Loucy (cell line): ENCODE results near the gene KCNMA1.

Experiments used
- H2AFZ ChIP-seq: fragments of 200-600 bp; sonication (generic); 2 replicates; pipeline ENCODE4 v1.6.0; 2016; ENCODE audit warnings: antibody characterized with exemption, mild to moderate bottlenecking, low read length, moderate library complexity
- H3F3A ChIP-seq: fragments of 200-600 bp; 2 replicates; pipeline ENCODE4 v1.6.0; 2016; ENCODE audit warnings: antibody characterized with exemption, low read depth, mild to moderate bottlenecking
- H3K27me3 ChIP-seq: fragments of 200-600 bp; sonication (generic); 2 replicates; pipeline ENCODE4 v1.6.1; 2014; ENCODE audit warnings: low read length, mild to moderate bottlenecking; ENCODE audit not compliant: insufficient read depth, poor library complexity, severe bottlenecking
- H3K36me3 ChIP-seq: fragments of 200-600 bp; sonication (generic); 2 replicates; pipeline ENCODE4 v1.6.1; 2016; ENCODE audit warnings: low read length; ENCODE audit not compliant: insufficient read depth
- H3K4me1 ChIP-seq: fragments of 200-600 bp; sonication (generic); 2 replicates; pipeline ENCODE4 v1.5.1; 2014; ENCODE audit warnings: low read length, mild to moderate bottlenecking; ENCODE audit not compliant: insufficient read depth, poor library complexity, severe bottlenecking
- H3K4me2 ChIP-seq: fragments of 200-600 bp; sonication (generic); 2 replicates; pipeline ENCODE4 v1.6.0; 2014; ENCODE audit warnings: antibody characterized with exemption, low read length, low read depth, mild to moderate bottlenecking; ENCODE audit not compliant: poor library complexity, severe bottlenecking
- H3K4me3 ChIP-seq: fragments of 200-600 bp; sonication (generic); 2 replicates; pipeline ENCODE4 v1.5.1; 2014; ENCODE audit warnings: low read length, mild to moderate bottlenecking, mixed read lengths; ENCODE audit not compliant: poor library complexity, severe bottlenecking
- H3K79me2 ChIP-seq: fragments of 200-600 bp; sonication (generic); 2 replicates; pipeline ENCODE4 v1.6.1; 2014; ENCODE audit warnings: low read length; ENCODE audit not compliant: insufficient read depth
- H3K9ac ChIP-seq: fragments of 200-600 bp; sonication (generic); 2 replicates; pipeline ENCODE4 v1.6.0; 2014; ENCODE audit warnings: mild to moderate bottlenecking, low read depth, low read length, moderate library complexity; ENCODE audit not compliant: poor library complexity, severe bottlenecking
- H3K9me2 ChIP-seq: fragments of 200-600 bp; sonication (generic); replicated peaks from 2 replicates; pipeline ENCODE4 v1.6.1; 2016; ENCODE audit warnings: low read depth, low read length, mixed read lengths
- H3K9me3 ChIP-seq: fragments of 200-600 bp; sonication (generic); 2 replicates; pipeline ENCODE4 v1.6.1; 2014; ENCODE audit warnings: mild to moderate bottlenecking, antibody characterized with exemption, low read length, low read depth; ENCODE audit not compliant: insufficient read depth
- H4K20me1 ChIP-seq: fragments of 200-600 bp; sonication (generic); 2 replicates; pipeline ENCODE4 v1.6.0; 2014; ENCODE audit warnings: antibody characterized with exemption, low read length, mild to moderate bottlenecking; ENCODE audit not compliant: insufficient read depth, poor library complexity, severe bottlenecking
- EZH2phosphoT487 ChIP-seq: fragments of 200-600 bp; IDR thresholded peaks from 2 replicates; pipeline ENCODE4 v1.6.1; 2018; ENCODE audit warnings: antibody characterized with exemption, mild to moderate bottlenecking, moderate library complexity, borderline replicate concordance
- TF ChIP-seq, protein P1 (sequence below): fragments of 200-600 bp; sonication (generic); conservative IDR thresholded peaks from 2 replicates; pipeline ENCODE4 v1.5.1; 2014; ENCODE audit warnings: mild to moderate bottlenecking, antibody characterized with exemption, low read length

Gene KCNMA1

GRCh38 chr10:77513781-77514331, 123.8 kb downstream of the KCNMA1 start:
- H4K20me1 ChIP-seq: no peaks in the 10 kb centered on the region
- H3K4me2 ChIP-seq: no peak overlapping the region
- no peaks in the 10 kb centered on the region for H3K4me1 ChIP-seq
- TF ChIP-seq, protein P1, sequence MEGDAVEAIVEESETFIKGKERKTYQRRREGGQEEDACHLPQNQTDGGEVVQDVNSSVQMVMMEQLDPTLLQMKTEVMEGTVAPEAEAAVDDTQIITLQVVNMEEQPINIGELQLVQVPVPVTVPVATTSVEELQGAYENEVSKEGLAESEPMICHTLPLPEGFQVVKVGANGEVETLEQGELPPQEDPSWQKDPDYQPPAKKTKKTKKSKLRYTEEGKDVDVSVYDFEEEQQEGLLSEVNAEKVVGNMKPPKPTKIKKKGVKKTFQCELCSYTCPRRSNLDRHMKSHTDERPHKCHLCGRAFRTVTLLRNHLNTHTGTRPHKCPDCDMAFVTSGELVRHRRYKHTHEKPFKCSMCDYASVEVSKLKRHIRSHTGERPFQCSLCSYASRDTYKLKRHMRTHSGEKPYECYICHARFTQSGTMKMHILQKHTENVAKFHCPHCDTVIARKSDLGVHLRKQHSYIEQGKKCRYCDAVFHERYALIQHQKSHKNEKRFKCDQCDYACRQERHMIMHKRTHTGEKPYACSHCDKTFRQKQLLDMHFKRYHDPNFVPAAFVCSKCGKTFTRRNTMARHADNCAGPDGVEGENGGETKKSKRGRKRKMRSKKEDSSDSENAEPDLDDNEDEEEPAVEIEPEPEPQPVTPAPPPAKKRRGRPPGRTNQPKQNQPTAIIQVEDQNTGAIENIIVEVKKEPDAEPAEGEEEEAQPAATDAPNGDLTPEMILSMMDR: no peak
- no peak for TF ChIP-seq EZH2phosphoT487
- no peak overlapping the region for H2AFZ ChIP-seq
- H3K79me2 ChIP-seq: no peaks in the 10 kb centered on the region
- H3K4me3 ChIP-seq: no peak overlapping the region
- no peaks in the 10 kb centered on the region for H3K36me3 ChIP-seq
- H3K9me3 ChIP-seq: no peaks in the 10 kb centered on the region
- H3K9ac ChIP-seq: no peak overlapping the region
- H3K27me3 ChIP-seq: no peaks in the 10 kb centered on the region
- no peaks in the 10 kb centered on the region for H3F3A ChIP-seq
- no peaks in the 10 kb centered on the region for H3K9me2 ChIP-seq

GRCh38 chr10:77513220-77513619, 124.4 kb downstream of the KCNMA1 start:
- TF ChIP-seq, protein P1: no peak
- no peak for TF ChIP-seq EZH2phosphoT487
- Histone ChIP-seq H3K79me2 (no peaks in the 10 kb centered on the region), H3K9me2 (no peaks in the 10 kb centered on the region), H3K4me2 (no peak overlapping the region), H3K9ac (no peak overlapping the region), H3K36me3 (no peaks in the 10 kb centered on the region), H3K4me1 (no peaks in the 10 kb centered on the region), H4K20me1 (no peaks in the 10 kb centered on the region), H3K4me3 (no peak overlapping the region), H3K27me3 (no peaks in the 10 kb centered on the region), H3F3A (no peaks in the 10 kb centered on the region), H3K9me3 (no peaks in the 10 kb centered on the region), H2AFZ (no peak overlapping the region)

GRCh38 chr10:77512219-77512578, 125.4 kb downstream of the KCNMA1 start:
- no peaks in the 10 kb centered on the region for H3K4me1 ChIP-seq
- H3K4me3 ChIP-seq: no peak overlapping the region
- no peaks in the 10 kb centered on the region for H3K36me3 ChIP-seq
- H3K9me2 ChIP-seq: no peaks in the 10 kb centered on the region
- H3K79me2 ChIP-seq: no peaks in the 10 kb centered on the region
- H3K9ac ChIP-seq: no peak overlapping the region
- no peak overlapping the region for H2AFZ ChIP-seq
- H3F3A ChIP-seq: no peaks in the 10 kb centered on the region
- no peak overlapping the region for H3K4me2 ChIP-seq
- no peaks in the 10 kb centered on the region for H3K27me3 ChIP-seq
- no peaks in the 10 kb centered on the region for H4K20me1 ChIP-seq
- H3K9me3 ChIP-seq: no peaks in the 10 kb centered on the region
- TF ChIP-seq EZH2phosphoT487: no peak
